Smooth muscle cell (in vitro differentiated cells): ENCODE results near the gene ANKS6. TPM values are rescaled to one million over a fixed set of nuclear protein-coding genes. Genes with fewer than 3 reads are reported as not detected.

Experiments
- DNase-seq: peaks from one replicate; lab custom pipeline; 2025; ENCODE audit not compliant: unreplicated experiment; lab: John Stamatoyannopoulos, UW
- H2AFZ ChIP-seq: fragments of 200-600 bp; sonication (generic); 2 replicates; pipeline ENCODE4 v1.6.0; 2016; ENCODE audit warnings: antibody characterized with exemption, low read depth, mild to moderate bottlenecking
- H3F3A ChIP-seq: fragments of 200-600 bp; sonication (generic); 2 replicates; pipeline ENCODE4 v1.6.0; 2017; ENCODE audit warnings: antibody characterized with exemption, low read depth
- H3K27ac ChIP-seq: fragments of 200-600 bp; sonication (generic); 2 replicates; pipeline ENCODE4 v1.5.1; 2016; ENCODE audit warnings: low read depth, mild to moderate bottlenecking
- H3K27me3 ChIP-seq: fragments of 200-600 bp; sonication (generic); 2 replicates; pipeline ENCODE4 v1.6.1; 2016; ENCODE audit warnings: low read depth, mild to moderate bottlenecking
- H3K36me3 ChIP-seq: fragments of 200-600 bp; sonication (generic); 2 replicates; pipeline ENCODE4 v1.5.1; 2016; ENCODE audit warnings: low read depth
- H3K4me1 ChIP-seq: fragments of 200-600 bp; sonication (generic); 2 replicates; pipeline ENCODE4 v1.5.1; 2016; ENCODE audit warnings: low read depth
- H3K4me2 ChIP-seq: fragments of 200-600 bp; sonication (generic); 2 replicates; pipeline ENCODE4 v1.6.0; 2016; ENCODE audit warnings: mild to moderate bottlenecking
- H3K4me3 ChIP-seq: fragments of 200-600 bp; sonication (generic); 2 replicates; pipeline ENCODE4 v1.5.1; 2016; ENCODE audit warnings: mild to moderate bottlenecking
- H3K79me2 ChIP-seq: fragments of 200-600 bp; sonication (generic); 2 replicates; pipeline ENCODE4 v1.6.0; 2016; ENCODE audit warnings: low read depth, mild to moderate bottlenecking
- H3K9ac ChIP-seq: fragments of 200-600 bp; sonication (generic); 2 replicates; pipeline ENCODE4 v1.6.0; 2016; ENCODE audit warnings: low read depth
- H3K9me3 ChIP-seq: fragments of 200-600 bp; sonication (generic); replicated peaks from 2 replicates; pipeline ENCODE4 v1.5.1; 2016; ENCODE audit warnings: low read depth
- H4K20me1 ChIP-seq: fragments of 200-600 bp; sonication (generic); 2 replicates; pipeline ENCODE4 v1.6.0; 2016; ENCODE audit warnings: low read depth
- WGBS: methylation state at CpG from one replicate; pipeline ENCODE4 v1.1.7; 2016; ENCODE audit warnings: low lambda C conversion rate; 5-methylcytosine and 5-hydroxymethylcytosine counted together
- polyA plus RNA-seq: library from polyadenylated mRNA; unstranded; fragments of >200 nt; fragmentation: Nextera tagmentation; extraction: Ambion mirVana; gene quantifications from 2 replicates; pipeline ENCODE4 v1.2.1, GENCODE V29; 2016
- total RNA-seq: library from RNA; depleted of rRNA; stranded (reverse); fragments of >200 nt; gene quantifications from 2 replicates; pipeline ENCODE4 v1.2.3, GENCODE V29; 2014
- TF ChIP-seq, protein P1 (sequence below): fragments of 200-600 bp; sonication (generic); IDR thresholded peaks from 2 replicates; pipeline ENCODE4 v1.5.1; 2017; ENCODE audit warnings: borderline replicate concordance, mild to moderate bottlenecking, antibody characterized with exemption; ENCODE audit not compliant: insufficient read depth, poor library complexity, severe bottlenecking

Gene ANKS6
- total and polyA plus RNA-seq, 2 experiments from 2014 or later, result 10.5 to 13.6 TPM

- no peaks in the 10 kb centered on the region for H3K9me3 ChIP-seq
- no peak overlapping the region for H3K27ac ChIP-seq
- 95% methylated on average over 16 of the region's 16 CpGs for WGBS
- no peaks in the 10 kb centered on the region for H3K4me1 ChIP-seq
- H4K20me1 ChIP-seq, result no peaks in the 10 kb centered on the region
- no peak overlapping the region for H3K4me3 ChIP-seq
- DNase-seq, result no peak
- H3K9ac ChIP-seq, result no peak overlapping the region
- H3K27me3 ChIP-seq, result no peaks in the 10 kb centered on the region
- H3K79me2 ChIP-seq, result no peaks in the 10 kb centered on the region
- no peaks in the 10 kb centered on the region for H3K36me3 ChIP-seq
- H3F3A ChIP-seq, result no peaks in the 10 kb centered on the region
- no peak overlapping the region for H3K4me2 ChIP-seq
- TF ChIP-seq, protein P1, sequence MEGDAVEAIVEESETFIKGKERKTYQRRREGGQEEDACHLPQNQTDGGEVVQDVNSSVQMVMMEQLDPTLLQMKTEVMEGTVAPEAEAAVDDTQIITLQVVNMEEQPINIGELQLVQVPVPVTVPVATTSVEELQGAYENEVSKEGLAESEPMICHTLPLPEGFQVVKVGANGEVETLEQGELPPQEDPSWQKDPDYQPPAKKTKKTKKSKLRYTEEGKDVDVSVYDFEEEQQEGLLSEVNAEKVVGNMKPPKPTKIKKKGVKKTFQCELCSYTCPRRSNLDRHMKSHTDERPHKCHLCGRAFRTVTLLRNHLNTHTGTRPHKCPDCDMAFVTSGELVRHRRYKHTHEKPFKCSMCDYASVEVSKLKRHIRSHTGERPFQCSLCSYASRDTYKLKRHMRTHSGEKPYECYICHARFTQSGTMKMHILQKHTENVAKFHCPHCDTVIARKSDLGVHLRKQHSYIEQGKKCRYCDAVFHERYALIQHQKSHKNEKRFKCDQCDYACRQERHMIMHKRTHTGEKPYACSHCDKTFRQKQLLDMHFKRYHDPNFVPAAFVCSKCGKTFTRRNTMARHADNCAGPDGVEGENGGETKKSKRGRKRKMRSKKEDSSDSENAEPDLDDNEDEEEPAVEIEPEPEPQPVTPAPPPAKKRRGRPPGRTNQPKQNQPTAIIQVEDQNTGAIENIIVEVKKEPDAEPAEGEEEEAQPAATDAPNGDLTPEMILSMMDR, result no peak
- H2AFZ ChIP-seq, result no peak overlapping the region
These were observed 35.3 kb upstream of the ANKS6 start for GRCh38 chr9:98831696-98832095.

DNA sequence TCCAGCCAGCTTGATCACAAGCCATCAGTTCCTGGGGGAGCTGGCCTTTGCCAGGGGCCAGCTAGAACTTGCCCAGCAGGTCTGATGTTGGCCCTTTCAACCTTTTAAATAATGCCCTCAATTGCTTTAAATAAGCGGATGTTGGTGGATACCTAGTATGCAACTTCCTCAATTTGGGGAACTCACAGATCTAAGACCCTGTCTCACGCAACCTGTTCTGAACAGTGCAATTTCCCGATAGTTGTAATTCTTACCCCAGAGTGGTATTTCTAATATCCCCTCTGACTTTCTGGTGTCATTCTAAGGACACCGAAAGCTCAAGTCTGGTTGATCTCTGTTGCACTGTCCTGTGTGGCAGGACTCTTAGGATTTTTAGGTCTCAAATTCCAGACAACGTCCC, 34.2 kb upstream of the ANKS6 start:
- TF ChIP-seq, protein P1, result no peak
- no peak for DNase-seq
- Histone ChIP-seq H3K4me2 (no peak overlapping the region), H2AFZ (no peak overlapping the region), H3K4me3 (no peak overlapping the region), H3K4me1 (no peaks in the 10 kb centered on the region), H4K20me1 (no peaks in the 10 kb centered on the region), H3K27ac (no peak overlapping the region), H3F3A (no peaks in the 10 kb centered on the region), H3K79me2 (no peaks in the 10 kb centered on the region), H3K36me3 (no peaks in the 10 kb centered on the region), H3K27me3 (no peaks in the 10 kb centered on the region), H3K9me3 (no peaks in the 10 kb centered on the region), H3K9ac (no peak overlapping the region)
- 83% methylated on average over 5 of the region's 5 CpGs for WGBS

DNA sequence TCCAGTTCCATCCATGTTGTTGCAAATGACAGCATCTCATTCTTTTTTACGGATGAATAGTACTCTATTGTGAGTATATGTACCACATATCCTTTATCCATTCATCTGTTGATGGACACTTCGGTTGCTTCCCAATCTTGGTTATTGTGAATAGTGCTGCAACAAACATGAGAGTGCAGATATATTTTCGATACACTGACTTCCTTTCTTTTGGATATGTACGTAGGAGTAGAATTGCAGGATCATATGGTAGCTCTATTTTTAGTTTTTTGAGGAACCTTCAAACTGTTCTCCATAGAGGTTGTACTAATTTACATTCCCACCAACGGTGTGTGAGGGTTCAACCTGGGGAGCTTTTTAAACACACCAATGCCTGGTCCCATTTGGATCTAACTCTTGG, 33.4 kb upstream of the ANKS6 start:
- 92% methylated on average over 5 of the region's 5 CpGs for WGBS
- no peak overlapping the region for H3K4me2 ChIP-seq
- no peak for DNase-seq

DNA sequence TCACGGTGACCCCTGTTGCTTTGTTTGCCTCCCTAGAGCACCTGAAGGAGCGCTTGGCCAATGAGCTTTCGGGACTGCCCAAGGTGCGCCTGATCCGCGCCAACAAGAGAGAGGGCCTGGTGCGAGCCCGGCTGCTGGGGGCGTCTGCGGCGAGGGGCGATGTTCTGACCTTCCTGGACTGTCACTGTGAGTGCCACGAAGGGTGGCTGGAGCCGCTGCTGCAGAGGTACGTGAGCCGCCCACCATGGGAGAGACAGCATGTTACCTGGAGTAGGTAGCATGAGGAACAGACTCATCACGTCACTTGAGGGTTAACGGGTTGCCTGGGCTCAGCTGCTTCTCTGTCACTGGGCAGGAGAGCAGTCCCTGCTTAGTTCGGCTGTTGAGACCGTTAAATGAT, 30.4 kb upstream of the ANKS6 start:
- 93% methylated on average over 20 of the region's 20 CpGs for WGBS
- no peak overlapping the region for H3K27ac ChIP-seq
- H3K36me3 ChIP-seq, result no peaks in the 10 kb centered on the region
- TF ChIP-seq, protein P1, result no peak
- no peaks in the 10 kb centered on the region for H4K20me1 ChIP-seq
- H3K4me2 ChIP-seq, result no peak overlapping the region
- no peaks in the 10 kb centered on the region for H3K27me3 ChIP-seq
- H3F3A ChIP-seq, result no peaks in the 10 kb centered on the region
- H3K9me3 ChIP-seq, result no peaks in the 10 kb centered on the region
- no peak overlapping the region for H3K9ac ChIP-seq
- no peak overlapping the region for H3K4me3 ChIP-seq
- no peaks in the 10 kb centered on the region for H3K79me2 ChIP-seq
- H2AFZ ChIP-seq, result no peak overlapping the region
- H3K4me1 ChIP-seq, result no peaks in the 10 kb centered on the region
- no peak for DNase-seq

More for the DNA sequence above, 33.4 kb upstream of the ANKS6 start:
- TF ChIP-seq, protein P1, result no peak
- H3F3A ChIP-seq, result no peaks in the 10 kb centered on the region
- no peaks in the 10 kb centered on the region for H3K79me2 ChIP-seq
- H4K20me1 ChIP-seq, result no peaks in the 10 kb centered on the region
- H3K27ac ChIP-seq, result no peak overlapping the region
- no peaks in the 10 kb centered on the region for H3K9me3 ChIP-seq
- no peaks in the 10 kb centered on the region for H3K4me1 ChIP-seq
- H3K27me3 ChIP-seq, result no peaks in the 10 kb centered on the region
- H3K36me3 ChIP-seq, result no peaks in the 10 kb centered on the region
- no peak overlapping the region for H3K9ac ChIP-seq
- no peak overlapping the region for H3K4me3 ChIP-seq
- H2AFZ ChIP-seq, result no peak overlapping the region
